Measurements from ENCODE around the gene ATP6V1C2. TPM values are rescaled to one million over a fixed set of nuclear protein-coding genes. Genes with fewer than 3 reads are reported as not detected.

ATP6V1C2 gene
- total and polyA plus RNA-seq, 3 donors from 2014 or later, result 3.6 to 6.2 (median 5.9) TPM

DNA sequence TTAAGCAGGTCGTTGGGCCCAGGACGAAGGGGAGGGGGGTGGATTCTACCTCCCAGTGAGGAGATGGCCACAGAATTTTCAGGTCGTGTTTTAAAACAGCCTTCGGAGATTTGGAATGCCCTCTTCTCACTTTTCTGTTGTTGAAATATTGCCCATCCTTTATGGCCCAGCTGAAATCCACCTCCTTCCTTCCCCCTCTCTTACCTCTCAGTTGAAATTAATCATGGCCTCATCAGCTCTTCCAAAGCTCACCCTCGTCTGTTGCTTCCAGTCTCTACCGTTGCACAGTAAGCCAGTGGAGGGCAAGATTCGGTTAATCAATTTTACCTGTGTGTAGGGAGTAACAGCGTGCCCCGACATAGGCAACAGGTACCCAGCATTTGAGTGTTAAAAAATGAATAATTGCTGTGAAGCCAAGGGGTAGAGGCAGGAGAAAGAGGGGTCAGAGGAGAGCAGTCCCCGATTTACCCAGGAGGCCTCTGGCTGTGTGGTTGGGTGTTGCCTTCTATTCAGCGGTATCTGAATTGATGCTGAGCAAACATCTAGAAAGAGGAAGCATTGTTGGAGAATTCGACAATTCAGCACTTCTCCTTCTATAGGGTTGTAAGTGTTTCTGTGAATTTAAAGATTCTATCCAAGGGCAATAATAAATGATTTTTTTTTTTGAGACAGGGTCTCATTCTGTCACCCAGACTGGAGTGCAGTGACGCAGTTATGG, 99.7 kb downstream of the ATP6V1C2 start:
- no peak overlapping the region for H3K4me3 ChIP-seq
- H3K36me3 ChIP-seq (ENCODE audit: low read depth, missing control alignments), result no peaks in the 10 kb centered on the region
- intact Hi-C loops (cut with DNase I; ENCODE audit: low total_unique reads), result no loop called here
- H3K9me3 ChIP-seq, result no peaks in the 10 kb centered on the region
- H3K27me3 ChIP-seq, result no peaks in the 10 kb centered on the region
- H3K27ac ChIP-seq, result no peak overlapping the region
- H3K4me1 ChIP-seq, result peaks cover 4% of the 10 kb centered on the region
- TF ChIP-seq POLR2A (IDR thresholded peaks at IDR 0.05), result no peak
- TF ChIP-seq, protein P1, sequence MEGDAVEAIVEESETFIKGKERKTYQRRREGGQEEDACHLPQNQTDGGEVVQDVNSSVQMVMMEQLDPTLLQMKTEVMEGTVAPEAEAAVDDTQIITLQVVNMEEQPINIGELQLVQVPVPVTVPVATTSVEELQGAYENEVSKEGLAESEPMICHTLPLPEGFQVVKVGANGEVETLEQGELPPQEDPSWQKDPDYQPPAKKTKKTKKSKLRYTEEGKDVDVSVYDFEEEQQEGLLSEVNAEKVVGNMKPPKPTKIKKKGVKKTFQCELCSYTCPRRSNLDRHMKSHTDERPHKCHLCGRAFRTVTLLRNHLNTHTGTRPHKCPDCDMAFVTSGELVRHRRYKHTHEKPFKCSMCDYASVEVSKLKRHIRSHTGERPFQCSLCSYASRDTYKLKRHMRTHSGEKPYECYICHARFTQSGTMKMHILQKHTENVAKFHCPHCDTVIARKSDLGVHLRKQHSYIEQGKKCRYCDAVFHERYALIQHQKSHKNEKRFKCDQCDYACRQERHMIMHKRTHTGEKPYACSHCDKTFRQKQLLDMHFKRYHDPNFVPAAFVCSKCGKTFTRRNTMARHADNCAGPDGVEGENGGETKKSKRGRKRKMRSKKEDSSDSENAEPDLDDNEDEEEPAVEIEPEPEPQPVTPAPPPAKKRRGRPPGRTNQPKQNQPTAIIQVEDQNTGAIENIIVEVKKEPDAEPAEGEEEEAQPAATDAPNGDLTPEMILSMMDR (IDR thresholded peaks at IDR 0.05), result no peak
- 64 to 70% methylated on average over 13 of the region's 13 CpGs for WGBS, 2 donors
- DNase-seq, result no peak

DNA sequence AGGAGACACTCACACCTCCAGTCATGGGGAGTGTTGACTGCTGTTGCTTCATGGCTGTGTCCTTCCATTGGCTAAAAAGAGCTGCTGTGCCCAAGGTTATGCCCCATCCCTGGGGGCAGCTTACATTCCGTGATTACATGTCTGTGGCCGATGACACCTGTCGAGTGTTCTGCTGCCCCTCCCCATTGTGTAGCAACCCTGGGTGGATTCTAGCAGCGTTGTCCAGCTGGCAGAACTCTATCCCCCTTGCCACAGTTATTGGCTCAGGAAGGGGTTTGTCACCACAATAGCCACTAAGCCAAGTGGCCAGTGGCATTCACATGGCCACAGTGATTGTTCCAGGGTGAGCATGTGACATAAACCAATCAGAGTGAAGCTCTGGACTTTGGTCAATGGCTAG, 102.8 kb downstream of the ATP6V1C2 start:
- Histone ChIP-seq H3K27me3 (no peaks in the 10 kb centered on the region), H3K4me1 (peaks cover 4% of the 10 kb centered on the region), H3K4me3 (no peak overlapping the region), H3K36me3 (ENCODE audit: low read depth, missing control alignments) (no peaks in the 10 kb centered on the region), H3K27ac (no peak overlapping the region), H3K9me3 (no peaks in the 10 kb centered on the region)
- intact Hi-C loops (cut with DNase I; ENCODE audit: low total_unique reads), result no loop called here
- DNase-seq, result no peak
- TF ChIP-seq, protein P1 (IDR thresholded peaks at IDR 0.05), result no peak
- no peak for TF ChIP-seq POLR2A (IDR thresholded peaks at IDR 0.05)
- WGBS, 2 donors, result 80 to 90% methylated on average over 2 to 4 of the region's 4 CpGs

DNA sequence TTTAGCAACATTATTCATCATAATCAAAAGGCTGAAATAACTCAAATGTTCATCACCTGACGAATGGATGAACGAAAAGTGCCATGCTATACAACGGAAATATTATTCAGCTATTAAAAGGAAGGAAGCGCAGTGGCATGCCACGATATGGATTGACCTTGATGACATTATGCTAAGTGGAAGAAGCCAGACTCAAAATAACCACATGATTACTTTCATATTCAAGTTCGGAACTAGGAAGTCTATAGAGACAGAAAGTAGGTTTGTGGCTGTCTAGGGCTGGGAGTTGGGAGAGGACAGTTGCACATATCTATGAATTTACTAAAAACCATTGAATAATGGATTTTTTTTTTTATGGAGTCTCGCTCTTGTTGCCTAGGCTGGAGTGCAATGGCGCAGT, 104.6 kb downstream of the ATP6V1C2 start:
- Histone ChIP-seq H3K9me3 (no peaks in the 10 kb centered on the region), H3K27ac (no peak overlapping the region), H3K4me1 (no peaks in the 10 kb centered on the region), H3K27me3 (no peaks in the 10 kb centered on the region), H3K4me3 (no peak overlapping the region), H3K36me3 (ENCODE audit: low read depth, missing control alignments) (no peaks in the 10 kb centered on the region)
- intact Hi-C loops (cut with DNase I; ENCODE audit: low total_unique reads), result no loop called here
- 82 to 85% methylated on average over 8 of the region's 8 CpGs for WGBS, 2 donors
- TF ChIP-seq, protein P1 (IDR thresholded peaks at IDR 0.05), result no peak
- no peak for TF ChIP-seq POLR2A (IDR thresholded peaks at IDR 0.05)
- no peak for DNase-seq

- Histone ChIP-seq H3K4me3 (no peak overlapping the region), H3K9me3 (no peaks in the 10 kb centered on the region), H3K36me3 (ENCODE audit: low read depth, missing control alignments) (no peaks in the 10 kb centered on the region), H3K27ac (no peak overlapping the region), H3K4me1 (no peaks in the 10 kb centered on the region), H3K27me3 (no peaks in the 10 kb centered on the region)
- TF ChIP-seq, protein P1 (IDR thresholded peaks at IDR 0.05), result no peak
- TF ChIP-seq POLR2A (IDR thresholded peaks at IDR 0.05), result no peak
- DNase-seq, result no peak
- intact Hi-C loops (cut with DNase I; ENCODE audit: low total_unique reads), result no loop called here
- 80 to 83% methylated on average over 8 of the region's 8 CpGs for WGBS, 2 donors
Measured at GRCh38 chr2:10826625-10827024, 105.2 kb downstream of the ATP6V1C2 start.

GRCh38 chr2:10828346-10828745, 106.9 kb downstream of the ATP6V1C2 start:
- H3K4me1 ChIP-seq, result no peaks in the 10 kb centered on the region
- 73 to 82% methylated on average over 5 to 11 of the region's 11 CpGs for WGBS, 2 donors
- H3K4me3 ChIP-seq, result no peak overlapping the region
- no peaks in the 10 kb centered on the region for H3K27me3 ChIP-seq
- intact Hi-C loops (cut with DNase I; ENCODE audit: low total_unique reads), result no loop called here
- TF ChIP-seq POLR2A (IDR thresholded peaks at IDR 0.05), result no peak
- TF ChIP-seq, protein P1 (IDR thresholded peaks at IDR 0.05), result no peak
- no peaks in the 10 kb centered on the region for H3K9me3 ChIP-seq
- no peak overlapping the region for H3K27ac ChIP-seq
- H3K36me3 ChIP-seq (ENCODE audit: low read depth, missing control alignments), result no peaks in the 10 kb centered on the region
- DNase-seq, result no peak
